Endothelial cell (in vitro differentiated cells): ENCODE measurements around the gene MEF2D. TPM values are rescaled to one million over a fixed set of nuclear protein-coding genes. Genes with fewer than 3 reads are reported as not detected.
A peak's percentile ranks its signal among the peaks of the same experiment; 100 is the strongest.

Source experiments
- DNase-seq: peaks from one replicate; pipeline ENCODE4 v3.0.0; 2021; ENCODE audit warnings: low spot score
- H3K27ac Mint-ChIP-seq: one replicate; pipeline ENCODE4 v1.8.0; 2021; ENCODE audit warnings: mixed read lengths, inconsistent platforms; ENCODE audit not compliant: unreplicated experiment
- H3K27me3 Mint-ChIP-seq: one replicate; pipeline ENCODE4 v1.8.0; 2021; ENCODE audit warnings: mild to moderate bottlenecking, moderate library complexity, mixed read lengths, inconsistent platforms; ENCODE audit not compliant: unreplicated experiment
- H3K36me3 Mint-ChIP-seq: one replicate; pipeline ENCODE4 v1.8.0; 2021; ENCODE audit warnings: mild to moderate bottlenecking, low read depth, mixed read lengths, inconsistent platforms; ENCODE audit not compliant: unreplicated experiment
- H3K4me1 Mint-ChIP-seq: one replicate; pipeline ENCODE4 v1.8.0; 2021; ENCODE audit warnings: mild to moderate bottlenecking, mixed read lengths, inconsistent platforms; ENCODE audit not compliant: unreplicated experiment
- H3K4me3 Mint-ChIP-seq: one replicate; pipeline ENCODE4 v1.8.0; 2021; ENCODE audit warnings: mild to moderate bottlenecking, mixed read lengths, inconsistent platforms; ENCODE audit not compliant: unreplicated experiment
- H3K9me3 Mint-ChIP-seq: one replicate; pipeline ENCODE4 v1.8.0; 2021; ENCODE audit warnings: mixed read lengths, inconsistent platforms; ENCODE audit not compliant: unreplicated experiment
- total RNA-seq: library from RNA; stranded (reverse); fragmentation: NEBNext Ultra II Directional; extraction: Animal tissue kit (Norgen Biotek cat#: 25700); gene quantifications from one replicate; pipeline ENCODE4 v1.2.1, GENCODE V29; 2021; ENCODE audit not compliant: unreplicated experiment
- TF ChIP-seq, protein P1 (sequence below): fragments of 200-600 bp; sonication (generic); IDR thresholded peaks from one replicate; pipeline ENCODE4 v1.5.0; 2021; ENCODE audit warnings: antibody characterized with exemption; ENCODE audit not compliant: unreplicated experiment

MEF2D gene
- total RNA-seq, 1 donor from 2014 or later: 45.2 TPM

DNA sequence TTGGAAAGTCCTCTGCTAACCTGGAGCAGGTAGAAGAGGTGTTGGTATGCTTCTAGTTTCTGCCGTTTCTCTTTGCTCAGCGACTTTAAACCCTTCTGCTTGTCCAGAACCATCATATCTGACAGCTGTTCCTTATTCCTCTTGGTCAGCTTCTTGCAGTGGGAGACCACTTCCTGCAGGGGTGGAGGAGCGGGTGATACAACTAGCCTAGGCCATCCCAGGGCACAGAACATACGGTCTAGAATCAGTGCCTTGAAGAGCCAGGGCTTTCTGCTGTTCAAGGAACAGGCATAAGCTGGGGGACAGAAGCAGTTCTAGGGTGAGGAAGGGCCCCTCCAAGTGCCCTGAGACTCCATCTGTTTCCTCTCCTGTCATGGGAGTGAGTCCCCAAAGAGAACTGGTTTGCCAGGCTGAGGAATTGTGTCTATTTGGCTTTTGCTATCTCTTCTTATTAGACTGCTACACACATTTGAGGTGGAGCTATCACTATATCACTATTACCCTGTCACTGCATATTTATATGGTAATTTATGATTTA, 39.3 kb upstream of the MEF2D start:
- H3K9me3 Mint-ChIP-seq: no peaks in the 10 kb centered on the region
- DNase-seq: no peak
- no peak overlapping the region for H3K4me3 Mint-ChIP-seq
- peaks cover 15% of the 10 kb centered on the region for H3K36me3 Mint-ChIP-seq
- TF ChIP-seq, protein P1, sequence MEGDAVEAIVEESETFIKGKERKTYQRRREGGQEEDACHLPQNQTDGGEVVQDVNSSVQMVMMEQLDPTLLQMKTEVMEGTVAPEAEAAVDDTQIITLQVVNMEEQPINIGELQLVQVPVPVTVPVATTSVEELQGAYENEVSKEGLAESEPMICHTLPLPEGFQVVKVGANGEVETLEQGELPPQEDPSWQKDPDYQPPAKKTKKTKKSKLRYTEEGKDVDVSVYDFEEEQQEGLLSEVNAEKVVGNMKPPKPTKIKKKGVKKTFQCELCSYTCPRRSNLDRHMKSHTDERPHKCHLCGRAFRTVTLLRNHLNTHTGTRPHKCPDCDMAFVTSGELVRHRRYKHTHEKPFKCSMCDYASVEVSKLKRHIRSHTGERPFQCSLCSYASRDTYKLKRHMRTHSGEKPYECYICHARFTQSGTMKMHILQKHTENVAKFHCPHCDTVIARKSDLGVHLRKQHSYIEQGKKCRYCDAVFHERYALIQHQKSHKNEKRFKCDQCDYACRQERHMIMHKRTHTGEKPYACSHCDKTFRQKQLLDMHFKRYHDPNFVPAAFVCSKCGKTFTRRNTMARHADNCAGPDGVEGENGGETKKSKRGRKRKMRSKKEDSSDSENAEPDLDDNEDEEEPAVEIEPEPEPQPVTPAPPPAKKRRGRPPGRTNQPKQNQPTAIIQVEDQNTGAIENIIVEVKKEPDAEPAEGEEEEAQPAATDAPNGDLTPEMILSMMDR: no peak
- H3K27me3 Mint-ChIP-seq: peaks cover 6% of the 10 kb centered on the region
- H3K27ac Mint-ChIP-seq: no peak overlapping the region
- peaks cover 32% of the 10 kb centered on the region for H3K4me1 Mint-ChIP-seq

DNA sequence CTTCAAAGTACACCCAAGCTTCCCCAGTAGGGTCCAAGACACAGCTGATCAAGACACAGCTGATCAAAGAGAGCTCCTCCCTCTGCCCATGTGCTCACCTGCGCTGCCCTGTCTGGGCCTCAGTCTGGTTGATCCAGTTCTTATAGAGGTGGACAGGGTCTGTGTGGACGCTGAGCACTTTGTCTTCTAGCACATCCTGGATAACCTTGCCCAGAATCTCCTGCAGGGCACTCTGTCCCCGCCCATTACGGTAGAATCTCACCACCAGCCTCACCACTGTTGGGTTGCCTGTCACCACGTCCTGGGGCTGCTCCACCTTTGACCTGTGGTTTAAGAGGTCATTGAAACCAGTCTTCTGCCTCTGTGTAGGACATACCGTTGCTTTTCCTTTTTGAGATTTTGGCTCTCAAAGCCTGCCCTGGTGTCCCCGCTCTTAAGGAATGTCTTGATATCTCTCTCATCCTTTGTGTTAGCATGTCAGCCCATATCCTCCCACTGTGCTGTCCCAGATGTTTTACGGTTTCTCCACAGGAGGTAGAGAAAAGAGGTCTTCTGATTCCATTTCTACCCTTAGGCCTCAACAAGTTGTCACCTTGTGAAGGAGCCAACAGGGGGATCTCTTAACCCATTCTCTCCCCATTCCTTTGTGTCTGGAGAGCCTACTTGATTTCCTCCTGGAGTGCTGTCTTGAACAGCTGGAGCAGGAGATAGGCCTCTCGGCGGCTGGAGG, 38.3 kb upstream of the MEF2D start:
- peaks cover 8% of the 10 kb centered on the region for H3K27me3 Mint-ChIP-seq
- no peak overlapping the region for H3K27ac Mint-ChIP-seq
- no peak for DNase-seq
- H3K9me3 Mint-ChIP-seq: no peaks in the 10 kb centered on the region
- H3K4me1 Mint-ChIP-seq: peaks cover 23% of the 10 kb centered on the region
- TF ChIP-seq, protein P1: no peak
- peak overlapping the region; percentile 26 for H3K4me3 Mint-ChIP-seq
- H3K36me3 Mint-ChIP-seq: peaks cover 20% of the 10 kb centered on the region

DNA sequence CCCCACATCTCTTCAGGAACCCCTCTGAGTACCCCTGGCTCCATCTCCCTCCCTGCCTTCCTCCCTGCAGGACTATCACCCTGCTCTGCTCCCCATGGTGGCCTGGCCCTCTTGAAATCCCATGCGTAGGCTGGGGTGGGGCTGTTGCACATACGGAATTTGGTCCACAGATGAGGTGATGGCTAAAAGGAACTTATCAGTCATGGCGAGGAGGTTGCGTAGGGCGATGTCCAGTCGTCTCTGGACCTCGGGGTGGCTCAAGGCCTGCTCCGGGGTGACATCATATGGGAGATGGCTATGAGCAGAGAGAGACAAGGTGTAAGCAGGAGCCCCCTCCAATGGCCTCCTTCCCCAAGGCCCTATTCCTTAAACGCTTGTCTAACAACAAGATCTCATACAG, 36.5 kb upstream of the MEF2D start:
- Mint-ChIP-seq H3K9me3 (no peaks in the 10 kb centered on the region), H3K27me3 (peaks cover 11% of the 10 kb centered on the region), H3K36me3 (peaks cover 21% of the 10 kb centered on the region), H3K4me3 (no peak overlapping the region), H3K27ac (no peak overlapping the region), H3K4me1 (peaks cover 11% of the 10 kb centered on the region)
- TF ChIP-seq, protein P1: no peak
- DNase-seq: no peak

DNA sequence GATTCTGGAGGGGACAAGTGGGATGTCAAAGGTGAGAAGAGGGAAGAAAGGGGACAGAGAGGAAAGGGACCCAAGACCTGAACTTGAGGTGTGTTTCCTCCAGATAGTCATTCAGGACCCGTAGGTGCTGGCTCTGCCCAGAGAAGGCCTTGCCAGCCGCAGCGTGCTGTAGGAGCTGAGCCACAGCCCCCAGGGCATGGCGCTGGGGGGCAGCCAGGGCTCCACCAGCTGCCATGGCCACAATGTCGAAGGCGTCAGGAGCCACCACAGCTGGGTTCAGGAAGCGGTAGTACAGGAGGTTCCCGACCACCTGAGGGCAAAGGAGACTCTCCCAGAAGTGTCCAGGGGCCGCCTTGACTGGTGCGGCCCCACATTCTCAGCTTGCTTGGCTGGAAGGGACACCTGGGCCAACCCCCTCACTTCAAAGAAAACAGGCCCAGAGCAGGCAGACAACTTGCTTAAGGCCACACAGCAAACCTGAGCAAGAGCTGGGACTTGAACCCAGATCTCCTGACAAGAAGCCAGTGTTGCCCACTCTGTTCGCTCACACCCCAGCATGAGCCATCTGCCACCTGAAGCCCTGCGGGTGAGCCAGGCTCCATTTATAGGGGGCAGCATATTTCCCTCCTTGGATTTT, 34.0 kb upstream of the MEF2D start:
- TF ChIP-seq, protein P1: no peak
- Mint-ChIP-seq H3K4me3 (no peak overlapping the region), H3K4me1 (peaks cover 9% of the 10 kb centered on the region), H3K27me3 (peaks cover 11% of the 10 kb centered on the region), H3K9me3 (no peaks in the 10 kb centered on the region), H3K36me3 (peaks cover 24% of the 10 kb centered on the region), H3K27ac (peak overlapping the region; percentile 25)
- DNase-seq: no peak
